Stimulated activated CD8-positive, alpha-beta memory T cell treated with anti-CD3 and anti-CD28 coated beads, Interleukin-12 subunit alpha, Interleukin-12 subunit beta, amount 100 ng/mL, for 1 hour (primary cell): ENCODE measurements around the gene HRK.

Source experiments
- DNase-seq: peaks from one replicate; pipeline ENCODE4 v3.0.0-alpha.2; 2020; ENCODE audit warnings: low read depth

HRK gene

DNA sequence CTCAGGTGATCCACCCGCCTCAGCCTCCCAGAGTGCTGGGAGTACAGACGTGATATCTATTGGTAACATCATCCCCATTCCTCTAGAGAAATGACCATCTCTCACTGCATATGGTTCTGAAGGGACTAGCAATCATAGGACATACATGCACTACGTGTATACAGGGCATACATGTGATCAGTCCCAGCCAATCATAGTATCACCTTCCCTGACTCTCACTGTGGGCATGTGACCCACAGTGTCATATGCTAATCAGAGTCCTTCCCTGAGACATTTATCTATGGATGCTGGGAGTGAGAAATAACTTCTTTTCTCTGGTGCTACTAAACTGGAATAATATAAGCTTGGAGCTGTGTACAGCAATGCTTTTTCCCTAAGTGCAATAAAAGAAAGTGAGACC is 17.4 kb upstream of the HRK start:
- DNase-seq: no peak

GRCh38 chr12:116897476-116897875 is 16.2 kb upstream of the HRK start:
- DNase-seq: no peak

DNA sequence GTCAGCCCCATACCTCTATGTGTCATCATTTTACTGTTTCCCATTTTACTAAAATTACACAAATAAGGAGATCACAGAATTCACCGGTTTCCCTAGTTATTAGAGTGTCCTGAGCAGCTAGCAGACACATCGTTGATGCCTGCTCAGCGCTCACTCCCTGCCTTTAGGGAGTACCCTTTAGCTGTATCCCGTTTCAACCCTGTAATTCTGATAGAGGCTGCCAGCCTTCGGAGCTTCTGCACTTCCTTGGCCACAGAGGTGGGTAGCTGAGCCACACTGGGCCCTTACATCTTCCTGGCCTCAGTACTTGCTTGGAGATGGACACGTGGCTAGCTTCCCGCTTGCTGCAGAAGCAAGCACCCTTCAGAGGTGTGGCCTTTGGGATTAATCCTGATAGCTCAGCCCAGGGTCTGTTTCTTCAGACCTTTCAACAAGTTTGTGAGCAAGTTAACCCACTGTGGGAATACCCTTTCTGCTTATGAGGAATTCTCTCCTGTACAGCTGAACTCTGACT is 15.2 kb upstream of the HRK start:
- no peak for DNase-seq

DNA sequence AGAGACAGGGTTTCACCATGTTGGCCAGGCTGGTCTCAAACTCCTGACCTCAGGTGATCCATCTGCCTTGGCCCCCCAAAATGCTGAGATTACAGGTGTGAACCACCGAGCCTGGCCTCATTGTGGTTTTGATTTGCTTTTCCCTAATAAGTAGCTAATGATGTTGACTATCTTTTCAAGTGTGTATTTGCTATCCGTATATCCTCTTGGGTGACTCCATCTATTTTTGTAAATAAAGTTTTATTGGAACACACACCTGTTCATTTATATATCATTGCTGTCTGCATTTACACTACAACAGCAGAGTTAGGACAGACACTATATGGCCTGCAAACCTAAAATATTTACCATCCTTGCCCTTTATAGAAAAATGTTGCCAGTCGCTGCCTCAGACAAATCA is 13.7 kb upstream of the HRK start:
- DNase-seq: no peak

GRCh38 chr12:116892349-116893140 is 11.3 kb upstream of the HRK start:
- DNase-seq: no peak

- DNase-seq: no peak
Observed at GRCh38 chr12:116891019-116891418, 9.8 kb upstream of the HRK start.

GRCh38 chr12:116890330-116890729 is 9.1 kb upstream of the HRK start:
- no peak for DNase-seq

DNA sequence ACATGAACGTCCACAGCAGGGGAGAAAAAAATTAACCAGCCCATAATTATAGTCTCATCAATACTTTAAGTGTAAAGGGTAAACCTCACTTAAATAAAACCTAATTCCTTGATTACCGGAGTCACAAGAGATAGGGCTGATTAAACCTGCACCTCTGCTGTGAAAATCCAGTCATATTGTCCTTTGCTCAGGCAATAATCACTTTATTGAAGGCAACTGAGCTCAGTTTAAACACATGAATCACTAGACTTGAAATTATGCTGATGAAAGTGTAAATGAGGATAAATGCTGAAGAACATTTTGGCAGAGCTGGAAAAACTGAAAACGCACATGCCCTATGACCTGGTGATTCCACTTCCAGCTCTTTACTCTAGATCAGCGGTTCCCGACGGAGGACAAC is 6.7 kb upstream of the HRK start:
- DNase-seq: no peak

GRCh38 chr12:116887244-116887643 is 6.0 kb upstream of the HRK start:
- no peak for DNase-seq

- DNase-seq: no peak
Observed at GRCh38 chr12:116885491-116885890, 4.2 kb upstream of the HRK start.

- no peak for DNase-seq
Observed at GRCh38 chr12:116884871-116885270, 3.6 kb upstream of the HRK start.

DNA sequence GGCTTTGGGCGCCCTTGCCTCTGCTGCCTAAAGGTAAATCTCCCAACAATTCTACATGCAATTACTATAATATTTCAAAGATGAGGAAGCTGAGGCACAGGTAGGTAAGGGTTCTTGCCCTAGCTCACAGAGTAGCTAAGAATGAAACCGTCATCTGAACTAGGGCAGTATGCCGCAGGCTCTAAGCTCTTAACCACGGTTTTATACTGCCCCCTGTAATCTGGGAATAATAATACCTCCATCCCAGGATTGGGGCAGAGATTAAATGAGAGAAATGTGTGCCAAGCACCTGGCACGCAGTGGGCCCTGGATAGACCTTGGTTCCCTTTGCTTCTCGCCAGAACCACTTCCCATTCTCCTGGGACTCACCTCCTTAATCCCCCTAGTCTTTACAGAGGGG is 1.5 kb upstream of the HRK start:
- DNase-seq: no peak

- DNase-seq: no peak
Observed at GRCh38 chr12:116881877-116882507, 751 bp upstream of the HRK start.

GRCh38 chr12:116880817-116881324 is 370 bp downstream of the HRK start:
- no peak for DNase-seq

- DNase-seq: no peak
Observed at GRCh38 chr12:116880213-116880816, 926 bp downstream of the HRK start.

DNA sequence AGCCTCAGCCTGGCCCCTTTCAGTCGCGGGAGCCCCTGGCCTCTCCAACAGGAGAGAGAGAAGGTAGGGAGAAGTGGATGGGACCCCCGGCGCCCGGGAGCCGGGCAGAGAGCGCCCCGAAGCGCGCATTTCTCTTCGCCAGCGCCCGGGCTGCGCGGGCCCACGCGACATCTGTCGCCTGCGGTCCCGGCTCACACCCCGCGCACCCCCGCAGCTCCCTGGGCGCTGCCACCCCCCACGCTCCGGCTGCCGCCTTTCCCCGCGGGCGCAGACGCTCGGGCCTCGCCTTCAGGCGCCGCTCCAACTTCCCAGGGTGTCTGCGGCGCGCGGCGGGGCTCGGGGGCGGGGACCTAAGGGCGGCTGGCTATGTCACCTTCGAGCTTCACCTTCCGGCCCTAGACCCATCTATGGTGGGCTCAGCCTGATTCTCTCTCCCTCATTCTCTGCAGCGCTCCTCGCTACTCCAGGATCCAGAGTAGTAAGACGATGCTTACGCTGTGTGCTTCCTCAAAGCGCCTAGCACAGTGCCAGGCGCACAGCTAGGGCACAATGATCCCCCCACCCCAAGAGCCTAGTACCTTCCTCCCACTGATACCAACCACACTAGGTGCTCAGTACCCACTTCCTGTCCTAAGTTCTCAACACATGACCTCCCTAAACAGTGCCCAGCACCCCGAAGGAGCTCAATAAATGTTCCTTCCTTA is 1.6 kb downstream of the HRK start:
- DNase-seq: no peak

DNA sequence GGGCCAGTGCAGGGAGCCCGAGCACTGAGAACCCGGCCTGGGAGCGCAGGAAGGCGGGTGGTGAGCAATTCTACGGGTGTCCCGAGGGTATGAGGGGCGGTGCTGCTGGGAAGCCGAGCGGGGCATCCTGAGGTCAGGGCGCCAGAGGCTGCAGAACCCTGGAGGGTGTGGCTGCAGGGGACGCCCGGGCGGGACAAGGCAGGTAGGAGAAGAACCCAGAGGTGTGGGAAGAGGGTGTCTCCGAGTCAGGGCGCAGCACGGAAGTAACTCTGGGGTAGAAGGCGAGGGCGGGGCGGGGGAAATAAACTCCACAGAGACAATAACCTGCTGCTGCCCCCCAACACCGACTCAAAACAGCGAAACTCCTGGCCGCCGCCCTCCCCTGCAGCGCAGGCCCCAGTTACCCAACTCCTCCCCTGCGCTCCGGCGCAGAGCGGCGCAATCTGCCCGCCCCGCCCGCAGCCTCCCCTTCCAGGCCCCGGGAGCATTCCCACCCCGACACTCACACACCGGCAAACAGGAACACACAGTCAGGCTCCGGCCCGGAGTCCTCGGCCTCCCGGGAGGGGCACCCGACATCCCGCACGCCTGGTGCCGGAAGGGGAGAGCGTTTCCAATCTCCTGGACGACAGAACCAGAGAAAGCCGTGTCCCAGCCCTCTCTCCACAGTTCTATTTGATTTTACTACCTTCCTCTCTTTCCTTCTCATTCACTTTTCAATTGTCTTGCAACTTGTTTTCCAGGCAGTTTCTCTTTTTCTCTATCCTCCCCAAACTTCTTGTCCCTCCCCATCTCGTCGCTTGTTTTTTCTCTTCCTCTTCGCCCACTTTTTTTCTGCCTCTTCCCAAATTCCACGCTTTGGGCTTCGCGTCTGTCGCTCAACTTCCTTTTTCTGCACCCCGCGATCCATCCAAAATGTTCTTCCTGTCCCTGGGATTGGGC is 2.4 kb downstream of the HRK start:
- DNase-seq: no peak

- DNase-seq: no peak
Observed at GRCh38 chr12:116876151-116876869, 4.9 kb downstream of the HRK start.

DNA sequence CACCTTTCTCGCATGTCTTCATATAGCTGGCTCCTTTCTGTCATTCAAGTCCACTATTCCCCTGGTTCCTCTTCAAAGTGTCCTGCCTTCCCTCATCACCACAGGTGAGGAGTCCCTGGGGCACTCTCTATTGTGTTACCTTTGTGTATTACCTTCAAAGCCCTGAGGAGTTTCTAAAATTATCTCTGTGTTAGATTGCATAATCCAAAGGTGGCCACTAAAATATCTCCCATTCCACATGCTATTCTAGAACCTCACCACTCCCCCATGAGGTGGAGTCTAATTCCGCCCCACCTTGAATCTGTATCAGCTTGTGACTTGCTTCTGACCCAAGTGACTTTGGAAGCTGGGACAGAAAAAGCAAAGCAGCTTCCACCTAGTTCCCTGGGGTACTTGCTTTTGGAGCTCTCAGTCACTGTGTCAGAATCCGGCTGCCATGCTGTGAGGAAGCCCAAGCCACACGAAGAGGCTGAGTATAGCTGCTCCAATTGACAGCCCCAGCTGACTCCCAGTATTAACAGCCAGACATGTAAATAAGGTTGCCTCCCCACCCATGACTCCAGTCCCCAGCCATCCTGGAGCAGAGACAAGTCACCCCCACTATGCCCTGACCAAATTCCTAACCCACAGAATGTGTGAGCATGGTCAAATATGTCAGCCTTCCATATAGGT is 6.8 kb downstream of the HRK start:
- DNase-seq: no peak

GRCh38 chr12:116870306-116870705 is 10.9 kb downstream of the HRK start:
- no peak for DNase-seq
